Stimulated activated CD4-positive, alpha-beta T cell treated with anti-CD3 and anti-CD28 coated beads, Interleukin-1b, Interleukin-23, amount 100 ng/mL, for 1 hour (primary cell): ENCODE results near the gene PREX1.

ENCODE experiments used
- DNase-seq, 2 donors: peaks; one replicate each; pipeline ENCODE4 v3.0.0-alpha.2; 2020; ENCODE audit warnings: low read depth in 2 of 2

PREX1 gene

DNA sequence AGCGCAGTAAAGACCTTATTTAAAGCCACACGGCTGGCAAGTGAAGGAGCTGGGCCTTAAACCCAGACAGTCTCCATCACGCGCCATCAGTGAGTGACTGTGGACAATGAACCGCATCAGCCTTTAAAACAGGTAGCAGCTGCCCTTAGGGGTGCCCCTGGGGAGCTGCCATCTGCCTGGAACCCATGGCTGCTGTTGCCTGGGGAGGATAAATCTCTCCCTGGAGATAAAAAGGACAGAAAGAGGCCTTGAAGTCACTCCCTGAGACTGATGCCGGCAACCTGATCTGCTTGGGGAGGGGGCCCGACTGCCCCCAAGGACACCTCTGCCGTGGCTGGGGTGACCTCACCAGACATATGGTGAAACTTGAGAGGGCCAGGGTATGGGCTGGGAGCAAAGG lies 73.5 kb downstream of the PREX1 start:
- no peak for DNase-seq

DNA sequence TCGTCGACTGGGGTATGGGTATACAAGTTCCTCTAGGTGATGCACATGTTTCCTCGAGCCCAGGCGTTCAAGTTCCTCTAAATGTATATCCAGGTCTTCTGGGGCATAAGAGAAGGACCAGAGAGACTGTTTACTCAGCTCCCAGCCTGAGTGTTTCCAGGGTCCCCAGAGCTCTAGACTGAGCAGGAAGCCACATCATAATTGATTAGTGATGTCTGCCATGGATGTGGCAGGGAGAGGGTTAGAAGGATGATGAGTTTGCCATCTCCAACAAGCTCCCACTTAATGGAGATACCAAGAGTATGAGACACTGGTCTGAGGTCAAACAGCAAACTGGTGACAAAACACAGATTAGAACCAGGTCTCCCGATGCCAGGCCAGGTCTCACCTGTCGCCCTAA lies 74.8 kb downstream of the PREX1 start:
- no peak for DNase-seq

DNA sequence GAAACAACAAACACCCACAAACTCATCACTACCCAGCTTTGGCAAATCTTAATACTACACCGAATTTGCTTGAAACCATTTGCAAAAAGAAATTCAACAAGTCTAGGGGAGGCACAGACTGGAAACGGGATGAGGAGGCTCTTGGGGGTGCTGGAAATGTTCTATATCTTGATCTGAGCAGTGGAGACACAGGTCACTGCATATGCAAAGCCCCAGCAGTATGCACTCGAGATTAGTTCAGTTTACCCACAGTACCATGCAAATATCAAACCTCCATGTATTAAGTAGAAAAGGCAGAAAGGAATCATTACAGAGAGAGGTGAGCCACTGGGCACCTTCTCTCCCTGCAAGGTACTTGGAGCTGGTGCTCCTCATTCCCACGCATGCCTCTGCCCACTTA lies 75.9 kb downstream of the PREX1 start:
- no peak for DNase-seq

DNA sequence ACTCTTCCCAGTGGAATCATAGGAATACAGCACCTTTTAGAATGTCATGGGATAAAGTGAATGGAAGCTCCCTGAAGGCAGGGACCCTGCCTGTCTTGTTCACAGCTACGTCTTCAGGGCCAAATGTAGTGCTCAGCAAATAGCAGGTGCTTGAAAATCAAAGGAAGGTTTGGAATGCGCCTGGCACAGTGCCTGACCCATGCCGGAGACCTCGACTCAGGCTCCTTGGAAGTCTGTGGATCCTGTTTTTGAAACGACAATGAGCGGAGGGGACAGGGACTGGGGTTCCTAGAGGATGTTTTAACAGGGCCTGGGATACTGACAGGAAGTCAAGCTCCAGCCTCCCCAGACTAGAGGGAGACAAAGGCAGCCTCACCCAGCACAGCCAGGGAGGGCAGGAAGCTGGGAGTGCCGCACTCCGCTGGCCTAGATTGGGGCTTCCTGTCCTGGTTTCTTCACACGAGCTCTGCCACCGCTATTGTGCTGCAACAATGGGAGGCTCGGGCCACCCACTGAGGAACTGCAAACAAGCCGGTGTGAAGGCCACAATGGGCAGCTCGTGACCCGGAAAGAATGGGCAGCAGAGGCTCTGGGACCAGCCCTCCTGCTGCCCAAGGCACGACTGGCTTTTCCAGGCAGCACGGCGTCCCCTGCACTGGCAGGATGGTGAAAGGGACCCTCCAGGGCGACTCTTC lies 76.7 kb downstream of the PREX1 start:
- DNase-seq = no peak

DNA sequence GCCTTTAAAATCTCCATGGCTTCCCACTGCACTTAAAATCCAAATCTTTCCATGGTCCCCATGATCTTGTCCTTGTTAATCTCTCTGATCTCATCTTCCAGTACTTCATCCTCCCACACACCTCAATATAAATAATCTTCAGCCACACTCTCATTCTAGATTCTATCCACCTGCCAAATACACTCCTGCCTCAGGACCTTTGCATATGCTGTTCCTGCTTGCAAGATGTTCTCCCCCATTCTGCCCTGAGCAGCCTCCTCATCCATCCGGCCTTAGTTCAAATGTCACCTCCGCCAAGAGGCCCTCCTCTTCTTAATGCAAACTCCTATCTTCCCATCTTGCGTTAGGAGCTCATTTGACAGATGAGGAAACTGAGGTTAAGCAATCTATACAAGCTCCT lies 77.4 kb downstream of the PREX1 start:
- no peak for DNase-seq

DNA sequence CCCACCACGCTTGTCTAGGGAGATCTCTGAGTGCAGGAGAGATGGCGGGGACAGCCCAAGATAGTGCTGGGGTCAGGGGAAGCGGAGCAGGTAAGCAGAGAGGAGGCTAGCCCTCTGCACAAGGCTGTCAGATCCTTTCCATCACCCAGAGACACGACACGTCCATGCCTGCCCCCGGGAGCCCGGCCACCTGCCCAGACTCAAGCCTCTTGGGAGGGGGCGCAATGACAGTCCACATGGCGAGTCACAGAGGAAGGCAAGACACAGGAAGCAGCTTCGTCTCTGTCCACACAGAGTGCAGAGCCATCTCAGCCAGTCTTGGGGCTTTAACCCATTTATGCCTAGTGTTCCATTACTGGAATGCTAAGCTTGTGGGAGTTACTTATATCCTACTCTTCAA lies 78.4 kb downstream of the PREX1 start:
- no peak for DNase-seq

DNA sequence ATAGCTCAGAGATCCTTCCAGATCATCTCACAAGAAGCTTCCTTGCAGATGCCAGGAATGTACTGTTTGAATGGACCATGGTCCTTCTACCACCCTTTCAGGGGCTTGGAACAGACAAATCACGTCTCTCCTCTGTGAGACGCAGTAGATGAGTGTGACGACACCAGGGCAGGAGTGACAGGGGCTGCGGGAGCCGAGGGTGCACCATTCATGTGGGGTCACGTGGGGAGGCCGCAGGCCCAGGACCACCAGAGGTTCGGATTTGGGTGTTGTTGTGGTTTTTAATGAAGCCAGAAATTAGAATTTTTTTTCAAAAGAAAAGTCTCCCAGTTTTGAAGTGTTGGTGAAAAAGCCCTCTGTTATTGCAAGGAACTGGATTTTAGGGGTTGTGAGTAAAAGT lies 79.2 kb downstream of the PREX1 start:
- no peak for DNase-seq

DNA sequence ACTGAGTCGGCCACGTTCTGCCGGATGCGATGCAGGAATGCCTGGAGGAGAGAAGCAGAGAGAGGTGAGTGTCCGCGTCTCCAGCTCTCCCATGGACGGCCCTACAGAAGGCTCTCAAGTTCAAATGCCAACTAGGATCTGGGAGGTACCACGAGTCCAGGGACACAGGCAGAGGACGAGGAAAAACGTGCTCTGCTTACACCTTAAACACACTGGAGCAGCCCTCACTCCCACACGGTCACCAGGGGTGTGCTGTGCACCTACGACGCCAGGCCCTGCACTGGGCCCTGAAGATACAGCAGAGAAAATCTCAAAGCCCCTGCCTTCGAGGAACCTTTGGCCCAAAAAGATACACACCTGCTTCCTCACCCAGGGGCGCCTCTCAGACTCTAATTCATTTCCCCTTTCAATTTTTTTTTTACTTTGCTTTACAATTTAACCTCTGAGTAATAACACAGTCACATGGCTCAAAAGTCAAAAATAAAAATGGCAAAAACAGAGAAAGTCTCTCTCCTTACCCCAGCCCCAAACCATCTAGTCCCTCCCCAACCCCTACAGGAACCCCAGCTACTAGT lies 79.9 kb downstream of the PREX1 start:
- no peak for DNase-seq

DNA sequence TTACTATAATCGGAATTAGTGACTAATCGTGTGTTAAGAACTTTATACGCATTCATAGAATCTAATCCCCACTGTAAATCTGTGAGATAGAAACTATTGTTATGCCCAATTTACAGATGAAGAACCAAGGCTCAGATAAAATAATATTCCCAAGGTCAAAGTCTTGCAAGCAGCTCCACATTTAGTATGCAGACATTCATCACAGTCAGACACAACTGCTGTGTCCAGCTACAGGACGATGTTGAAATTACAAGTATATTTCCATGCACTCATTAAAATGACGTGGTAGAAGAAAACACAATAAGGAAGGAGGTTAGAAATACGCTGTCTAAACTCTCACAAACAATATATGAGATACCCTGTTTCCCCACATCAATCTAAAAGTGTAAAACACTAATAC lies 82.5 kb downstream of the PREX1 start:
- no peak for DNase-seq

DNA sequence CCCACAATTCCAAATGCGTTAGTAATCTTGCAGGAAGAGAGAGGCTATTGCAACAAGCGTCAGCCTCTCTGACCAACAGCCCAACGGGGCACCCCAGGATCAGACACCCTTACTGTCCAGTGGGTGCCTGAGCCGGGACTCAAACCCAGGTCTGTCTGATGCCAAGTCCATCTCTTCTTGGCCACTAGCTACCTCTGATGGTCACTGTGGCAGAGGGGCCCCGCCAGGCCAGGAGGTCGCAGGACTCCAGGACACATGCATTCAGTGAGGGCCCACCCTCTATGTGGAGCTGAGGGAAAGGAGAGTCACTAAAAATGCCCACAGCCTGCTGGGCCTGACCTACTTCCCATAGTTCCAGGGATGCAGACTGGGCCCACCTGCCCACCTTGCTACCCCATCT lies 83.3 kb downstream of the PREX1 start:
- no peak for DNase-seq

DNA sequence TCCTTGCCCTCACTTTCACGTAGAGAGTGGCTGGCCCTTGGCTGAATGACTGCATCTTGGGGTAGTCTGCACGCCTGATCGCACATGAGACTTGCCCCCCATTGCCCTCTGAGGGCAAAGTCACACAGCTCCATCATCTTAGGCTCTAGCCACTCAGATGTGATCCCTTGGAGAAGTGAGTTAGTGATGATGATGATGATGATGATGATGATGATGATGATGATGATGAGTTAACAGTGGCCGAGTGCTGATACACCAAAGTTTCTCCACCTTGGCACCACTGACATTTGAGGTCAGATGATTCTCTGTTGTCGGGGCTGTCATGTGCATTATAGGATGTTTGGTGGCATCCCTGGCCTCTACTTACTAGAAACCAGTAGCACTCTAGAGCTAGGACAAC lies 84.0 kb downstream of the PREX1 start:
- no peak for DNase-seq

DNA sequence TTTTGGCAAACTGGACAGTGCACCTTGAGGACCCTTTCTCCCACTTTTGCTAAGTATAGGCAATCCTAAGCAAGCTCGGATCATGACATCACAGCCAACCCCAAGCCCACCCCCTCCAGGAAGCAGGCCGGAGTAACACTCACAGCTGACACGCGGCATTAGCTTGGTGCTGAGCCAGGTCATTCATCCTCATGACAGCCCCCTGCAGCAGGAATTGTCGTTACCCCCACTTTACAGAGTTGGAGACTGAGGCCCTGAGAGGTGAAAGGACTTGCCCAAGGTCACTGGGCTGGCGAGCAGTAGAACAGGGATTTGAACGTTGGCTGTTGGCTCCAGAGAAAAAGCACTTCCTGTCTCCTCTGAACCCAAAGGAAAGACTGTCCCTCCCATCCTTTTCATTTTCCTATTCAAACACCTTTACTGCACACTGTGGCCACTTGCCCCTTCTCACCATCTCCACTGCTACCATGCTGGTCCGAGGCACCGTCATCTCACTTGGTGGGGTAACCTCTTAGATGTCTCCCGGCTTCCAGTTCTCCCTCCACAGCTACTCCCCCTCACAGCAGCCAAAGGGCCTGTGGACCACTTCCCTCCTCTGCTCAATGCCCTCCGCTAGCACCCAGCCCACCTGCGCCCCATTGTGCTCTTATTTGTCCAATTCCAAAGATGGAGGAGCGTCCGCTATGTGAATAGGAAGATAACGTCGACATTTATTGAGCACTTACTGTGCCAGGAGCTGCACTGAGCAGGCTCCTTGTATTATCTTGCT lies 84.7 kb downstream of the PREX1 start:
- DNase-seq = no peak

DNA sequence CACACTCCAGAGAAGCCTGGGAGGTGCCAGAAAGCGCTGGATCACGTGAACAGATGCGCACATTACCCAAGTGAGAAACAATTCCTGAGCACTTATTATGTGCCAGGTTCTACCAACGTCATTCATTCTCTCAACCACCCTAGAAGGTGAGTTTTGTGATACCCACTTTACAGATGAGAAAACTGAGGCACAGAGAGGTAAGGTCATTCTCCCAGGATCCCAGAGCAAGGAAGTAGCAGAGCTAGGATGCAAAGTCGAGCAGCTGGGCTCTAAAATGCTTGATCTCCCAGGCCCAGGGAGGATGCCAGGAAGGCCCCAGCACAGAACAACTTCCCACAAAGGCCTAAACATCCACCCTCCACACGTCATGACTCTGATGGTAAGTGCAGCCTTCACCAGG lies 85.6 kb downstream of the PREX1 start:
- DNase-seq = no peak

DNA sequence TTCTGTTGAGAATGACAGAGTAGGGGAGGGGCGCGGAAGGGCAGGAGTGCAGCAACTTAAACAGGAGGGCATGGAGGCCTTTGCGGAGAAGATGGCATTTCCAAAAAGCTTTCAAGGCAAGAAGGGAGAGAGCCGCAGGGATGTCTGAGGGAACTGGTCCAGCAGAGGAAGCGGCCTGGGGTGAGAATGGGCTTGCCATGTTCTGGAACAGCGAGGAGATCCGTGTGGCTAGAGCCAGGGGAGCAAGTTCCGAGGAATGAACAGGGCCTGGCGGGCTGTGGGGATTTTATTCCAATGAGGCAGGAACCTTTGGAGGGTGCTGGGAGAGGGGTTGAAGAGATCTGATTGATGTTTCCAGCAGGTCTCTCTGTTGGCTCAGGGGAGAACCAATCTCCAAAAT lies 86.1 kb downstream of the PREX1 start:
- DNase-seq = no peak

DNA sequence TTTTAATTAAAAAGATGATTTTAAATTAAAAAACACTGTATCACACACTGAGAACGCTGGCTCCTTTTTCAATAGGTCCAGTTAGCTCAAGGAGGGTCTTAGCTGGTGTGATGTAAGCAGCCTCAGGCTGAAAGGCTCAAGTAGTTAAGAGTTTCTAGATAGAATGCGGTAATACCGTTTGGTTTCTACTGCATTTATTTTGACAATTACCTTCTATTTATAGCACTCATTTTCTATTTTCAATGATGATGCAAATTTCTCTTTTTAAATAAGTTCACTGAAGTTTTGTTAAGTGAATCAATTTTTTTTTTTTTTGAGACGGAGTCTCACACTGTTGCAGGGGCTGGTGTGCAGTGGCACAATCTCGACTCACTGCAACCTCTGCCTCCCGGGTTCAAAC lies 87.1 kb downstream of the PREX1 start:
- DNase-seq = no peak

DNA sequence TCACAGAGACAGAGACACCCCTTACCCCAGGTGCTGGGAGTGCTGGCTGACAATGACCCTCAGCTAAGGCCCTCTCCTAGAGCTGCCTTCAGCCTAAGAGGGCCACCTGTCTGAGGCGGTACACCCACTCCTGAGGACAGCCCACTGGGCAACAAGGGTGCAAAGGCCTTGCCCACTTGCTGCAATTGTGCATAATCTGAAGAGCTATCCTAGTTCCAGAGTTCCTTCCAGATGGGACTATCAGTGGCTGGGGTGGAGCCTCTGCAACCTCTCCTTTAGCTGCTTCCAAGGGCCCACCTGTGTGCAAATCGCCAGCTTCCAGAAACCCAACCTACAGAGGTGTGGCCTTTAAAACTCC lies 87.5 kb downstream of the PREX1 start:
- DNase-seq = no peak

DNA sequence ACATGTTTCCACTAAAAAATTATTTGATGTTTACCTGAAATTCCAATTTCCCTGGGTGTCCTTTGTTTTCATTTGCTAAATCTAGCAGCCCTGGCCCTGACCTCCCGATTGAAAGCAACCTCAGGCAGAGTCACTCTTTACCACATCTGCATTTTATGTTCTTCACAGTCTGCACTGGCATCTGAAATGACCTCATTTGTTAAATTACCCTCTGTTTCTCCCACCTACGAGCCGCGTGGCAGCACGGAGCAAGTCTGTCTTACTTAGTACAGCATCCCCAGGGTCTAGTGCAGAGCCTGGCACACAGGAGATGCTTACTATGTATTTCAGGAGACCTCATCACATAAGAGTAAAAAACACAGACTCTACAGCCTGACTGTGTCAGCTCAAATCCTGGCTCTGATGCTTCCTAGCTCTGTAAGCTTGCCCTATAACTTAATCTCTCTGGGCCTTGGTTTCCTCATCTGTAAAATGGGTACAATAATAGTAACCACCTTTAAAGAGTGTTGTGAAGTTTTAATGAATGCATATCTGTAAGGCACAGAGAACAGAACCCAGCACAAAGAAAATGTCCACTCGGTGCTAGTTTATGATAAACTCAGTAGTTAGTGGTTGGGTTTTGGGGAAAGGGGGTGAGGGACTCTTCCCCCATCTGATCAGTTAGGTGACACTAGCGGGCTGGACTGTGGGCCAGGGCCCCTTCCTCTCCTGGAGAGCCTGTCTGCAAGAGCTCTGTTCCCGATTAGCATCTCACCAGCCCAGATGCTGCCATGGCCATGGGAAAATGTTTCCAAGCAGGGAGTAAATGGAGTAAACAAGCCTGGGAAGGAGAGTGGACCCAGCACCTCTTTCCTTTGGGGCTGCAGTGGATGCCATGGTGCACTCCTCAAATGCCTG lies 88.2 kb downstream of the PREX1 start:
- no peak for DNase-seq

DNA sequence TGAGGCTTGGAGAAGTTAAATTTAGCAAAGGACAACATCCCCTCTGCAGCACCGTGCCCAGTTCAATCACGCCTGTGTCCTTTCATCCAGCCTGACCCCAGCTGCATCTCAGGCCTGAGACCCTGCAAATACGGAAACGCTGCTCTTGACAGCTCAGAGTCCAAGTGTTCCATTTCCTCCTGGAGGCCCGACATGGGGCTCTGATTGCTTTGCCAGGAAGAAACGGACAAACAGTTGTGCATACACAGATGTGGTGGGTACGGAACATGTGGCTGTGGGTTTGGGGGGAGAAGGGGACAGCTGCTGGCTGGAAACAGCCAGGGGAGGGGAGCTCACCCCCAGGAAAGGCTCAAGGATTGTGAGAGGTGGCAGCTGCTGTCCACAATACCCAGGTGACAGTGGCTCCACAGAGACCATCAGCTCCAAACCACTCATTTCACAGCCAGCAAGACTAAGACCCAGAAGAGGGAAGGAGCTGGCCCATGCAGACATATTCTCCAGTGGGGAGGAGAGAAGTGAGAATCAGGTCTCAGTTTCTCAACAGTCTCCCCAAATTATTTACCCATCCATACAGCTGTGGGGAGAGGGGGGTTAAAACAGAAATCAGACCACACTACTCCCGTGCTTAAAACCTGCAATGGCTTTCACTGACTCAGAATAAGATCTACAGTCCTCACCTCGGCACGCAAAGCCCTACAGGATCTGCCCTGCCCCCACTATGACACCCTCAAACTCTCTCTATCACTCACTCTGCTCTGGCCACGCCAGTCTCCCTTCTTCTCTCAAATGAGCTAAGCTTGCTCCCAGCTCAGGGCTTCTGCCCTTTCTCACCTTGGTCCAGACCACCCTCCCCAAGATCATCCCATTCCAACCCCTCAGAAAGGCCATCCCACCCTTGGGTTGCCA lies 89.1 kb downstream of the PREX1 start:
- DNase-seq = peak in 1 of 2 donors; percentile 25

DNA sequence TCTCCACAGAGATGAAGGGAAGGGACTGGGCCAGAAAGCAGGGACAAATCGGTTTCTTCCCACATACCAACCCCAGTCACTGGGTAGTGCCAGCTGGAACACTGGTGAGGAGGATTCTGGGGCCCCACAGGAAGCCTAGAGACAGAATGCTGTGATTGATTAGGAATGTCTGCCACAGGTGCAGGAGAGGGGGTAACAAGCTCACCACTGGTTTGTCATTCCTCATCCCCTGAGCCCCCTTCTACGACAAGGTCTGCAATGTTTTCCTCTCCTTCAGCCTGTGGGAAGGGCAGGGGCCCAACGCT lies 89.8 kb downstream of the PREX1 start:
- no peak for DNase-seq

DNA sequence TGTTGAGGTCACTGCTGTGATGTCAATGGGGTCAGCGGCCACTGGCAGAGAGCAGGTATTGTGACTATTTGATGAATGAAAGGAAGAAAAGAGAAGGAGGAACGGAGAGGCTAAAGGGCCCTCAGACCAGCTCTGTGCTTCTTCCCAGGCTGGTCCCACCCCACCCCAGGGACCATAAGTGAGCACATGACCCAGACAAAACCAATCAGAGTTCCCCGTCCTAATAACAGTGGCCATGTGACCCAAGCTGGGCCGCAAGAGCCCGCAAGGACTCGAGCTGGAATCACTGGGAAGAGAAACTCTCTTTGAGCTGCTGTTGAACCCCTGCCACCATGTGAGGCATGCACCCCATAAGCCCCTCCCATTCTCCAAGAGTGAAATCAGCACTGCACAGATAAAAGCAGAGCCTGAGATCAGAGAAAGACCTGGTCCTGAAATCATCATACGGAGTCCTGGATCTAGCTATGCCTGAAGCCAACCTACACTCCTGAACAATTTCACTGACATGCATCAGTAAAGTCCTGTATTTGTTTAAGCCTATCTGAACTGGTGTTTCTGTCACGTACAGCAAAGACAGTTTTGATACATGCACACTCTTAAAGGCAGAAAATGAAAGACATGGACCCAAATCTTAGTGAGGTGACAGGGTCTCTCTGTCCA lies 90.2 kb downstream of the PREX1 start:
- DNase-seq = no peak

DNA sequence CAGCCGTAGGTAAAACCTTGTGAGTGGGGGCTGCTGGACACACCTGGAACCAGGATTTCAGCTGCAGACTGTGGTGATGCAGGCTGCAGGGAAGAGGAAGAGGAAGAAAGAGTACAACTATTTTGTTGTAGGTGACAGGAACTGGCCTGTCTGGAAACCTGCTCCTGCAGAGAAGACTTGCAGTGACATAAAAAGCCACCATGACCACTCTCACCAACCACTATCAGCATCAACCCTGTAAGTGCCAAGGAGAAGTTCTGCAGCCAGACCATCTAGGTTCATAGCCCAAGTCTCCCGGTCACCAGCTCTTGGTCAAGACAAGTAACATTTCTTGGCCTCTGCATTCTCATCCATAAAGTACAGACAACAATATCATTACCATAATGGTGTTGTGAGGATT lies 91.2 kb downstream of the PREX1 start:
- DNase-seq = no peak
